GM19193 (cell line): ENCODE results near the gene NIF3L1.

Experiments
- POLR2A ChIP-seq: IDR thresholded peaks from 4 replicates; pipeline ENCODE4 v1.6.1; 2011; ENCODE audit not compliant: insufficient read depth, insufficient read length; ENCODE audit errors: extremely low read depth

Gene NIF3L1

GRCh38 chr2:200929334-200930249 is 40.4 kb downstream of the NIF3L1 start:
- no peak for TF ChIP-seq POLR2A

DNA sequence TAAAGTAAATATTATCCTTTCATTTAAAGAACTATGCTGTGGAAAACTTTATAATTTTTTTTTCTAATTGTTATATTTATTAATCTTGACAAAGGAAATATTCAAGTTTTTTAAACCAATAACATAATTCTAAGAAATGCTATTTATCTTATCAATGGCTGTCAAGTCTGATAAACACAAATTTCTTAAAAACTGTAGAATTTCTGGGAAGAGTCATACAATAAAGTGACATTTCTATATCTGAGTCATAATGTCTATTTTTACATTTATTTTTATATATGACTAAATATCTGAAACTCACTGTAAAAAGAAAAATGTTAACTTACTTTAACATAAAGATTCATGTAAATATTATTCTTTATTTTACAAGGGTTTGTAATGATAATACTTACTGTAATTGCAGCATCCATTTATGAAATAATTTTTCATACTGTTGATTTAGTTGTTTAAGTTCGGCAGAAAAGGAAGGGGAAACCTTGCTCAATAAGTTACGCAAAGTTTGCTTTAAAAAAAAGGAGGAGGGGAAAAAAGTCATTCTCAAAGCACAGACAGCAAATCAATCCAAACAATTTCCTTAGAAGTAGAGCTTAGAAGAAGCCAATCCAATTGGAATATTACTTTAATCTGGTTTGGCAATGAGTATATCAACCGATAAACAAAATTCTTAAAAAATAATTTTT is 41.9 kb downstream of the NIF3L1 start:
- no peak for TF ChIP-seq POLR2A

- no peak for TF ChIP-seq POLR2A
Observed at GRCh38 chr2:200939832-200940231, 50.7 kb downstream of the NIF3L1 start.

DNA sequence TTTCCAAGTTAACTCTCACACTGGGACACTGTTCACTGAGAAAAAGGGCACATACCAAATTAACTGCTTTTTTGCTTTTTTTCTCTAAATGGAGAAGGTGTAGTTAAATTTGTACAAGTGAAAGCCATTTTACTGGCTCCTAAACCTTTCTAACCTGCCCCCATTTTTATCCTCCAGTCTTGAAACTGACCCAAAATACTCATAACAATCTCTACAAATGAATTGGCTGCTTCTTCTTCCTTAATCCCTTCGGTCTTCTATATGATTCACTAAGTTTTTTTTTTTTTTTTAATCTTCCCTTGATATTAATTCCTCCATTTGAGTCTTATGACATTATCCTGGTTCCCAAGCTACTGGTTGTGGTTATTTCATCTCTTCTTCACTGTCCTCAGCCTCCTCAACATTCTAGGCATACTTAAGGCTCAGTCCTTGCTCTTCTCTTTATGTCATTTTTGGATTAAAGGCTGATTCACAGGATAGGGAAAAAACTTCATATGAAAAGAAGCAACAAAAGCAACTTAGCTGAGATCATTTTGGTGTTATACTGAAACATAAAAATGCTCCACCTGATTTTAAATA is 54.4 kb downstream of the NIF3L1 start:
- no peak for TF ChIP-seq POLR2A

DNA sequence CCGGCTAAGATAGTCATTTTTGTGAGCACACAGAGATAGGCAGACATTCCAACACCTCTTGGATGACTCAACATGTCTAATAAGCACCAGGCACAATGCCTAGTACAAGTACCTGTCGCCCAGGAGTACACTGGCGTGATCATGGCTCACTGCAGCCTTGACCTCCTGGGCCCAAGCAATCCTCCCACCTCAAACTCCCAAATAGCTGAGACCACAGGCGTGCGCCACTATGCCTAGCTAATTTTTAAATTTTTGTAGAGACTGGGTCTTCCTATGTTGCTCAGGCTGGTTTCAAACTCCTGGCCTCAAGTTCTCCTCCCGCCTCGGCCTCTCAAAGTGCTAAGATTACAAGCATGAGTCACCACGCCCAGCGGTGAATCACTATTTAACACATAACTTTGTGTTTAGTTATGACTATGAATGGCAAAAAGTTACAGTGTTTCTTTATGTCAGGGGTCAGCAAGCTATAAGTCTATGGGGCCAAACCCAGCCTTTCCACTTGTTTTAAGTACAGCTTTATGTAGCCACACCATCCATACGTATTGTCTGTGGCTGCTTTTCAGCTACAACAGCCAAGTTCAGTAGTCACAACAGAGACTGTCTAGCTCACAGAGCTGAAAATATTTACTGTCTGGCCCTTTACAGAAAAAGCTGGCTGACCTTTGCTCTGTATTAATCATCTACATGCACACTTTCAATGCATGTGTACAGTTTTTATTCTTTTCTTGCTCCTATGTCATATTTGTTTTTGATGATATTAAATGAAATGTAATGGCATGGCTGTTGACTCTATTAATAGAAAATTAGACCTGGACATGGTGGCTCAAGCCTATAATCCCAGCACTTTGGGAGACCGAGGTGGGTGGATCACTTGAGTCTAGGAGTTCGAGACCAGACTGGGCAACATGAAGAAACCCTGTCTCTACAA is 55.6 kb downstream of the NIF3L1 start:
- TF ChIP-seq POLR2A, result no peak

DNA sequence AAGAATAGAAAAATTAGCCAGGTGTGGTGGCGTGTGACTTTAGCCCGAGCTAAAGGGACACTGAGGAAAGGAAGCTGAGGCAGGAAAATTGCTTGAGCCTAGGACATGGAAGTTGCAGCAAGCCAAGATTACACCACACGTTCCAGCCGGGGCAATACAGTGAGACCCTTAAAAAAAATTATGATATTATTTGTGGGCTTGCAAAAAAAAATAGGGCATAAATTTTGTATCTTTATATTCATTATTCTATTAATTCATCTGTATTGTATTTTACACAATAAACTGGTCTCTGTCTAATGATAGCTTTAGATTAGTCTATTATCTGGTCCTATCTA is 56.2 kb downstream of the NIF3L1 start:
- no peak for TF ChIP-seq POLR2A

GRCh38 chr2:200950378-200950777 is 61.2 kb downstream of the NIF3L1 start:
- no peak for TF ChIP-seq POLR2A
